Measurements from ENCODE around the gene HS3ST3B1. TPM values are rescaled to one million over a fixed set of nuclear protein-coding genes. Genes with fewer than 3 reads are reported as not detected.

The HS3ST3B1 gene
- total RNA-seq, 1 experiment from 2014 or later = 2.4 TPM

GRCh38 chr17:14332331-14332730 is 31.4 kb downstream of the HS3ST3B1 start:
- intact Hi-C loops (cut with micrococcal nuclease) = no loop called here
- H3K4me3 ChIP-seq (replicated peaks in 1 of 2; ENCODE audit: low read depth in 1 of 2, low read length in 2 of 2) = no peak overlapping the region
- no peaks in the 10 kb centered on the region for H3K27me3 ChIP-seq (ENCODE audit: insufficient read depth, low read length)
- ChIA-PET CTCF (no interaction called here), RAD21 (ENCODE audit: low non-redundant PET in 1 of 2, low total read pairs in 2 of 2, uncharacterized antibody in 2 of 2, unreplicated experiment in 2 of 2) (no interaction called here), POLR2A (no interaction called here)
- no peaks in the 10 kb centered on the region for H4K20me1 ChIP-seq (ENCODE audit: insufficient read depth)
- H3K36me3 ChIP-seq (ENCODE audit: control insufficient read depth in 1 of 2, insufficient read depth in 2 of 2, low read length in 2 of 2) = no peaks in the 10 kb centered on the region
- H2AFZ ChIP-seq (ENCODE audit: low read depth, low read length, poor library complexity, severe bottlenecking) = no peak overlapping the region
- no peak overlapping the region for H3K27ac ChIP-seq (ENCODE audit: low read depth, low read length)
- H3K4me1 ChIP-seq (ENCODE audit: control insufficient read depth in 1 of 2, insufficient read depth in 2 of 2, low read length in 2 of 2) = no peaks in the 10 kb centered on the region
- BruUV-seq (replicated peaks) = no TSS peak
- no peak for DNase-seq (ENCODE audit: low read depth, low spot score)
- no peak for ATAC-seq
- H3K9me2 ChIP-seq (ENCODE audit: insufficient read depth) = no peaks in the 10 kb centered on the region
- no peaks in the 10 kb centered on the region for H3K79me2 ChIP-seq (ENCODE audit: insufficient read depth, low read length)
- no peak overlapping the region for H3K9ac ChIP-seq (ENCODE audit: low read length)
- H3K4me2 ChIP-seq (ENCODE audit: low read length) = no peak overlapping the region
- H3K9me3 ChIP-seq (ENCODE audit: control insufficient read depth in 1 of 2, insufficient read depth in 1 of 2, low read depth in 1 of 2, low read length in 2 of 2) = no peaks in the 10 kb centered on the region
- TF ChIP-seq TCF7L2 (IDR thresholded peaks at IDR 0.05; ENCODE audit: borderline replicate concordance, extremely low read depth, insufficient read depth, insufficient read length) (no peak), EZH2phosphoT487 (IDR thresholded peaks at IDR 0.05; ENCODE audit: borderline replicate concordance) (no peak), SP1 (IDR thresholded peaks at IDR 0.05; ENCODE audit: low read depth) (no peak), ELF1 (IDR thresholded peaks at IDR 0.05; ENCODE audit: borderline replicate concordance, low read depth) (no peak), SIN3A (IDR thresholded peaks at IDR 0.05; ENCODE audit: low read depth) (no peak), CEBPB (IDR thresholded peaks at IDR 0.05; ENCODE audit: low read depth) (no peak), EZH2 (IDR thresholded peaks at IDR 0.05) (no peak), EGR1 (IDR thresholded peaks at IDR 0.05; ENCODE audit: low read depth) (no peak), YY1 (IDR thresholded peaks at IDR 0.05; ENCODE audit: extremely low read depth, insufficient replicate concordance, low read depth, low read length) (no peak), POLR2AphosphoS5 (IDR thresholded peaks at IDR 0.05; ENCODE audit: low read depth, low read length) (no peak)
- TF ChIP-seq, protein P1, sequence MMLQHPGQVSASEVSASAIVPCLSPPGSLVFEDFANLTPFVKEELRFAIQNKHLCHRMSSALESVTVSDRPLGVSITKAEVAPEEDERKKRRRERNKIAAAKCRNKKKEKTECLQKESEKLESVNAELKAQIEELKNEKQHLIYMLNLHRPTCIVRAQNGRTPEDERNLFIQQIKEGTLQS (IDR thresholded peaks at IDR 0.05) = no peak
- TF ChIP-seq, protein P2, sequence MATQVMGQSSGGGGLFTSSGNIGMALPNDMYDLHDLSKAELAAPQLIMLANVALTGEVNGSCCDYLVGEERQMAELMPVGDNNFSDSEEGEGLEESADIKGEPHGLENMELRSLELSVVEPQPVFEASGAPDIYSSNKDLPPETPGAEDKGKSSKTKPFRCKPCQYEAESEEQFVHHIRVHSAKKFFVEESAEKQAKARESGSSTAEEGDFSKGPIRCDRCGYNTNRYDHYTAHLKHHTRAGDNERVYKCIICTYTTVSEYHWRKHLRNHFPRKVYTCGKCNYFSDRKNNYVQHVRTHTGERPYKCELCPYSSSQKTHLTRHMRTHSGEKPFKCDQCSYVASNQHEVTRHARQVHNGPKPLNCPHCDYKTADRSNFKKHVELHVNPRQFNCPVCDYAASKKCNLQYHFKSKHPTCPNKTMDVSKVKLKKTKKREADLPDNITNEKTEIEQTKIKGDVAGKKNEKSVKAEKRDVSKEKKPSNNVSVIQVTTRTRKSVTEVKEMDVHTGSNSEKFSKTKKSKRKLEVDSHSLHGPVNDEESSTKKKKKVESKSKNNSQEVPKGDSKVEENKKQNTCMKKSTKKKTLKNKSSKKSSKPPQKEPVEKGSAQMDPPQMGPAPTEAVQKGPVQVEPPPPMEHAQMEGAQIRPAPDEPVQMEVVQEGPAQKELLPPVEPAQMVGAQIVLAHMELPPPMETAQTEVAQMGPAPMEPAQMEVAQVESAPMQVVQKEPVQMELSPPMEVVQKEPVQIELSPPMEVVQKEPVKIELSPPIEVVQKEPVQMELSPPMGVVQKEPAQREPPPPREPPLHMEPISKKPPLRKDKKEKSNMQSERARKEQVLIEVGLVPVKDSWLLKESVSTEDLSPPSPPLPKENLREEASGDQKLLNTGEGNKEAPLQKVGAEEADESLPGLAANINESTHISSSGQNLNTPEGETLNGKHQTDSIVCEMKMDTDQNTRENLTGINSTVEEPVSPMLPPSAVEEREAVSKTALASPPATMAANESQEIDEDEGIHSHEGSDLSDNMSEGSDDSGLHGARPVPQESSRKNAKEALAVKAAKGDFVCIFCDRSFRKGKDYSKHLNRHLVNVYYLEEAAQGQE (IDR thresholded peaks at IDR 0.05; ENCODE audit: low read depth) = no peak
- TF ChIP-seq, protein P3, sequence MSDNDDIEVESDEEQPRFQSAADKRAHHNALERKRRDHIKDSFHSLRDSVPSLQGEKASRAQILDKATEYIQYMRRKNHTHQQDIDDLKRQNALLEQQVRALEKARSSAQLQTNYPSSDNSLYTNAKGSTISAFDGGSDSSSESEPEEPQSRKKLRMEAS (IDR thresholded peaks at IDR 0.05) = no peak
- TF ChIP-seq, protein P4, sequence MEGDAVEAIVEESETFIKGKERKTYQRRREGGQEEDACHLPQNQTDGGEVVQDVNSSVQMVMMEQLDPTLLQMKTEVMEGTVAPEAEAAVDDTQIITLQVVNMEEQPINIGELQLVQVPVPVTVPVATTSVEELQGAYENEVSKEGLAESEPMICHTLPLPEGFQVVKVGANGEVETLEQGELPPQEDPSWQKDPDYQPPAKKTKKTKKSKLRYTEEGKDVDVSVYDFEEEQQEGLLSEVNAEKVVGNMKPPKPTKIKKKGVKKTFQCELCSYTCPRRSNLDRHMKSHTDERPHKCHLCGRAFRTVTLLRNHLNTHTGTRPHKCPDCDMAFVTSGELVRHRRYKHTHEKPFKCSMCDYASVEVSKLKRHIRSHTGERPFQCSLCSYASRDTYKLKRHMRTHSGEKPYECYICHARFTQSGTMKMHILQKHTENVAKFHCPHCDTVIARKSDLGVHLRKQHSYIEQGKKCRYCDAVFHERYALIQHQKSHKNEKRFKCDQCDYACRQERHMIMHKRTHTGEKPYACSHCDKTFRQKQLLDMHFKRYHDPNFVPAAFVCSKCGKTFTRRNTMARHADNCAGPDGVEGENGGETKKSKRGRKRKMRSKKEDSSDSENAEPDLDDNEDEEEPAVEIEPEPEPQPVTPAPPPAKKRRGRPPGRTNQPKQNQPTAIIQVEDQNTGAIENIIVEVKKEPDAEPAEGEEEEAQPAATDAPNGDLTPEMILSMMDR (IDR thresholded peaks at IDR 0.05 in 2 of 3, conservative IDR thresholded peaks at IDR 0.05 in 1 of 3; ENCODE audit: borderline replicate concordance in 1 of 3, insufficient read depth in 1 of 3, low read depth in 2 of 3, low read length in 2 of 3) = no peak
